GM19395 (cell line): ENCODE measurements around the gene KIF16B.

Source experiments
- ATAC-seq: cut with Tn5 transposase; IDR thresholded peaks from one replicate; pipeline ENCODE4 v1.9.1; 2021; ENCODE audit warnings: mild to moderate bottlenecking, moderate library complexity; ENCODE audit not compliant: unreplicated experiment

The KIF16B gene

GRCh38 chr20:16364320-16364687 lies 208.9 kb downstream of the KIF16B start:
- ATAC-seq, result no peak

GRCh38 chr20:16363506-16364319 lies 209.5 kb downstream of the KIF16B start:
- ATAC-seq, result no peak

- no peak for ATAC-seq
Measured at GRCh38 chr20:16362642-16363041, 210.6 kb downstream of the KIF16B start.

- no peak for ATAC-seq
Measured at GRCh38 chr20:16360668-16361067, 212.6 kb downstream of the KIF16B start.

GRCh38 chr20:16353417-16353781 lies 219.8 kb downstream of the KIF16B start:
- no peak for ATAC-seq

- no peak for ATAC-seq
Measured at GRCh38 chr20:16352751-16353416, 220.4 kb downstream of the KIF16B start.

GRCh38 chr20:16352321-16352720 lies 220.9 kb downstream of the KIF16B start:
- ATAC-seq, result no peak

GRCh38 chr20:16351415-16351814 lies 221.8 kb downstream of the KIF16B start:
- no peak for ATAC-seq

GRCh38 chr20:16350465-16350864 lies 222.8 kb downstream of the KIF16B start:
- no peak for ATAC-seq

- ATAC-seq, result no peak
Measured at GRCh38 chr20:16349523-16350260, 223.6 kb downstream of the KIF16B start.

GRCh38 chr20:16346956-16347355 lies 226.3 kb downstream of the KIF16B start:
- ATAC-seq, result no peak

GRCh38 chr20:16337707-16338106 lies 235.5 kb downstream of the KIF16B start:
- ATAC-seq, result no peak

GRCh38 chr20:16327606-16328005 lies 245.6 kb downstream of the KIF16B start:
- ATAC-seq, result no peak

- no peak for ATAC-seq
Measured at GRCh38 chr20:16321291-16321690, 252.0 kb downstream of the KIF16B start.

GRCh38 chr20:16317445-16318362 lies 255.5 kb downstream of the KIF16B start:
- peak; percentile 68 for ATAC-seq

GRCh38 chr20:16316513-16316912 lies 256.7 kb downstream of the KIF16B start:
- ATAC-seq, result no peak

GRCh38 chr20:16314748-16315159 lies 258.5 kb downstream of the KIF16B start:
- ATAC-seq, result no peak

GRCh38 chr20:16314320-16314719 lies 258.9 kb downstream of the KIF16B start:
- ATAC-seq, result peak; percentile 62

GRCh38 chr20:16313917-16314316 lies 259.3 kb downstream of the KIF16B start:
- peak; percentile 38 for ATAC-seq

- no peak for ATAC-seq
Measured at GRCh38 chr20:16312998-16313397, 260.2 kb downstream of the KIF16B start.

- no peak for ATAC-seq
Measured at GRCh38 chr20:16311756-16312155, 261.5 kb downstream of the KIF16B start.
